A673 (cell line): ENCODE data around the gene CTU2.

Experiments
- EZH2 ChIP-seq: fragments of 200-600 bp; sonication (generic); IDR thresholded peaks from 2 replicates; pipeline ENCODE4 v1.6.1; 2017; ENCODE audit warnings: borderline replicate concordance, low read depth, mild to moderate bottlenecking, mixed read lengths, antibody characterized with exemption, low read length; ENCODE audit not compliant: poor library complexity, severe bottlenecking
- TF ChIP-seq, protein P1 (sequence below): fragments of 300-800, 200-600 bp; sonication (generic); conservative IDR thresholded peaks from 2 replicates; pipeline ENCODE4 v1.5.1; 2017; ENCODE audit warnings: low read depth, mild to moderate bottlenecking, antibody characterized with exemption, low read length, moderate library complexity, mixed read lengths

DNA sequence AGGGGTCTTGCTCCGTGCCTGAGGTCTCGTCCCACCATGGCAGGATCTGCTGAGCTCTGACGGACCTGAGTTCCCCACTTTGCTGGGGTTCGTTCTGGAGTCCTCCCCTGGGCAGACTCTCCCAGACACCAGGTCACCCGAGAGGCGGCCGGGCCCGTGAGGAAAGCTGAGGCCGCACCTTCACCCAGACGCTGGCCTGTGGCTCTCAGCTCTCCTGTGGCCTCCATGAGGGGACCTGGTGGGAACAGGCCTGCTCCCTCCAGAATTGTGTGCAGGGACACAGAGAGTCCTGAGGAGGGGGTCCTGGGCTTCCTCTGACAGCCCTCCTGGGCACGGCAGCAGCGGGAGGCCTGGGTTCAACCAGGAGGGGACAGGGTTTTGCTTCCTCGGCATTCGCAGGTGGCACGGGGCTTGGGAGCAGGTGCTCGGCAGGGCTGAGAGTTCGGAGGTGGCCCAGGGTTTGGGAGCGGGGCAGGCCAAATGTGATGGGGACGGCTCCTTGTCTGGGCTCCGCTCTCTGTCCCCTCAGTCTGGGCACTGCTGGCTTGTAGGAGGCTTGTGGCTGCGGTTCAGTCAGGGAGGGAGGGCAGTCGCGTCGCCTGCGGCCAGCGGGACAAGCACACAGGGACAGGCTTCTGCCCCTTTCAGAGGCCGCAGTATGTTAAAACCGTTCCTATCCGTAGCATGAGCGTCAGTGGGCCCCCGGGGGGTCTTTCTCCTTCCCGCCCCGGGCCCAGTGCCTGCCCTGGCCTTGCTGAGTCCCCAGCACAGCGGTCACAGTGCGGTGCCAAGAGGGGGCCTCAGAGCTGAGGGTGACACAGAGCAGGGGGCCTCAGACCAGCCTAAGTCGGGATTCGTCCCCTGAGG lies 11.8 kb upstream of the CTU2 start:
- TF ChIP-seq, protein P1, sequence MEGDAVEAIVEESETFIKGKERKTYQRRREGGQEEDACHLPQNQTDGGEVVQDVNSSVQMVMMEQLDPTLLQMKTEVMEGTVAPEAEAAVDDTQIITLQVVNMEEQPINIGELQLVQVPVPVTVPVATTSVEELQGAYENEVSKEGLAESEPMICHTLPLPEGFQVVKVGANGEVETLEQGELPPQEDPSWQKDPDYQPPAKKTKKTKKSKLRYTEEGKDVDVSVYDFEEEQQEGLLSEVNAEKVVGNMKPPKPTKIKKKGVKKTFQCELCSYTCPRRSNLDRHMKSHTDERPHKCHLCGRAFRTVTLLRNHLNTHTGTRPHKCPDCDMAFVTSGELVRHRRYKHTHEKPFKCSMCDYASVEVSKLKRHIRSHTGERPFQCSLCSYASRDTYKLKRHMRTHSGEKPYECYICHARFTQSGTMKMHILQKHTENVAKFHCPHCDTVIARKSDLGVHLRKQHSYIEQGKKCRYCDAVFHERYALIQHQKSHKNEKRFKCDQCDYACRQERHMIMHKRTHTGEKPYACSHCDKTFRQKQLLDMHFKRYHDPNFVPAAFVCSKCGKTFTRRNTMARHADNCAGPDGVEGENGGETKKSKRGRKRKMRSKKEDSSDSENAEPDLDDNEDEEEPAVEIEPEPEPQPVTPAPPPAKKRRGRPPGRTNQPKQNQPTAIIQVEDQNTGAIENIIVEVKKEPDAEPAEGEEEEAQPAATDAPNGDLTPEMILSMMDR = no peak
- TF ChIP-seq EZH2 = no peak
